Islet precursor cell (in vitro differentiated cells): ENCODE measurements around the gene MLN.

ENCODE experiments used
- DNase-seq: peaks from one replicate; pipeline ENCODE4 v3.0.0-alpha.2; 2018

MLN gene

DNA sequence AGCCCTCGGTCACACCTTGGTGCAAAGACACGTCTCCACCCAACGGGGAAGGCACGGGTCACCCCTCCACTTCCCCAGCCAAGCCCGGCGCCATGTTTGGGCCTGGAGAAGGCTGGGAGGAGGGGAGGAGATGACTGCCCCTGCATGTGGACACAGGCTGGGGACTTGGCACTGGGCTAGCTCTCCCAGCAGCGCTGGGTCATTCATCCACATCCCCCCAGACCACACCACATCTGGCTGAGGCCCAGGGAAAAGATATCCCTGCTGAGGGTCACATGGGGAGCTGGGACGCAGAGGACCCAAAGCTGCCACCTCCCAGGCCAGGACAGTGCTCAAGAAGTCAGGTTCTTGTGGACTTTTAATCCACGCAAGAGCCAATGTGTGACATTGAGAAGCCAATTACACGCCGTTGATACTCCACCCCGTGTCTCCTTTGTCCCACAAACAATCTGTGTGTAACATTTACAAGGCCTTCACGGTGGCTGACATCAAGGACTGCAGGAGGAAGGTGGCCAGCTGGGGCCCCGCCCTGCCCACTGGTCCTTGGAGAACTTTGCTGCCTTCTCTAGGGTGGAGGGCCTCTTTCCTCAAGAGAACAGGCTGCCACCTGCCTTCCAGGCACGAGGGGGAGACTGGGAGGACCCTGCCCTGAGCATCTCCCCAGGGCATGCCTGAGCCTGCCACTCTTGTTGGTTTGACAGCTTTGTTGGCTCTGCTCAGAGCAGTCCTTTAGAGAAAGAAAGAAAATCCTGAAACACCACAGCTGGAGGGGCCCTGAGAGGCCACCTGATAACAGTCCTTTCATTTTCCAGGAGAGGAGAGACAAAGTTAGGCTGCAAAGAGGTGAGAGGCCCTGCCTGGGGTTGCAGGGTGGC lies 51.8 kb downstream of the MLN start:
- no peak for DNase-seq

DNA sequence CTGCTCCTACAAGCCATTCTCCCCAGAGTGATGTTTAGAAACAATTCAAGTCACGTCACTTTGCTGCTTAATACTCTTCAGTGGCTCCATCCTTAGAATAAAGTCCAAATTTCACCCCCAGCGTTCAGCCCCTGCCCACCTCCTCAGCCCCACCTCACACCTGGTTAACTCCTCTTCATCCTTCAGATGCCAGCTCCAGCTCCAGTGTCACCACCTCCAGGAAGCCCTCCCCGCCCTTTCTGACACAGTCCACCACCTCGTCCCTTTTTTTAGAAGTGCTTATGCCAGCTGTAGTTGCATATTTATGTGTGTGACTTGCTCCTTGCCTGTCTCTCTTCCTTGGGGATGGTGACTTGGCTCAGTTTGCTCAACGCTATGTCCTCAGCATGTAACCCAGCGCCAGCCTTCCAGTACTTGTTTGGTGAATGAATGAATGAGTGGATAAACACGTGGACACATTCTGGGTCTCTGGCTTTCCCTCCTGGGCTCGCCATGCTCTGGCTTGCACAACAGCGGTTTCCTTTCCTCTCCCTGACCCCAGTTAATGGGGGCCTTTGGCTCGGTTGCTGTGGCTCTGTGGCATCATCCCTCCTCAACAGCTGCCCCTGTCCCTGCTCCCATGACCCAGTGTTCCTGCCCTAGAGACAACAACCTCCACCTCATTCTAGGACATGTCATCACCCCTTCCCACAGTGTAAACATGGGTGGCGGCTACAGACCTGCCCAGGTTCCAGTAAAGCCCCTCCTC lies 53.4 kb downstream of the MLN start:
- DNase-seq: no peak

DNA sequence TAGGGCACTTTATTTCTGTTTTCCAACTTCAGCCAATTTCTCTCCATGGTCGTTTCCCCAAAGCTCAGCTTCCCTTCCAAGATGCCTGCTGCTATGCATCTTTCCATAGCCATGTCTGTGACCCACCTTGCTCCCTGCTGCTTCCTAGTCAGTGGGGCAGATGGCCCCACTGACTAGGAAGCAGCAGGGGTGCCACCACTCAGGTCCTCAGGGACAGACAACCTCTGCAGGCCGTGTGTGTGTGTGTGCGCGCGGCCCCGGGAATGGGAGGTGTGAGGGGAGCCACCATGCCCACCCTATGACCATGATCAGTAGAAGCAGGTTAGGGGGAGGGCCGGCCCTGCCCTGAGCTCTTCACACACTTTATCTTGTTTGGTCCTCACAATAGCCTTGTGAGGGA lies 54.4 kb downstream of the MLN start:
- DNase-seq: no peak

GRCh38 chr6:33748841-33749240 lies 55.0 kb downstream of the MLN start:
- DNase-seq: no peak

- DNase-seq: no peak
Measured at GRCh38 chr6:33747823-33748222, 56.0 kb downstream of the MLN start.

- DNase-seq: peak; percentile 81
Measured at GRCh38 chr6:33746651-33747100, 57.1 kb downstream of the MLN start, which contains the start of gene IP6K3. Gene IP6K3, minus strand, starts transcription at chr6:33746905. Its CDS starts 11,429 bp downstream, at chr6:33735476.

GRCh38 chr6:33746036-33746600 lies 57.7 kb downstream of the MLN start:
- peak; percentile 85 for DNase-seq

DNA sequence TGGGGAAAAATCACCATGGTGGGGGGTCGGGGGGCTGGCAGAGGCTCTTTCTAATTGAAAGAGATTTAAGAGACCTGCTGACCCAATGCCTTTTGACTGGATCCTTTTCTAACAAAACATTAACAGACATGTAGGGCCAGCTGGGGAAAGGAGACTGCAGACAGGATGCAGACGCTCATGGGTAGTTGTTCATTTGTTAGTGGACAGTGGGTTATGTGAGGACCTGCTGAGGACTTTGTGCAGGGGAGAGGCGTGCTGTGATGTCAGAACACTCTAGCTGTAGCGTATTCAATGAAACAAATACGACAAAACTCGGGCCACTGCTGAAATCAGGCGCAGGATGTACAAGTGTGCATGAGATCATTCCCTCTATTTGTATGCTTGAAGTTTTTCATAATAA lies 58.3 kb downstream of the MLN start:
- no peak for DNase-seq

- DNase-seq: peak; percentile 61
Measured at GRCh38 chr6:33744895-33745546, 58.8 kb downstream of the MLN start.
